HepG2 (cell line): ENCODE measurements around the gene TTC31. TPM values are rescaled to one million over a fixed set of nuclear protein-coding genes. Genes with fewer than 3 reads are reported as not detected.
A peak's percentile ranks its signal among the peaks of the same experiment; 100 is the strongest.

ENCODE experiments used
- AGO1 ChIP-seq: fragments of 200-400 bp; formaldehyde crosslinking; IDR thresholded peaks from 2 replicates; pipeline ENCODE4 v1.6.1; 2017; ENCODE audit warnings: mild to moderate bottlenecking, low read depth, low read length, moderate library complexity; ENCODE audit not compliant: poor library complexity, severe bottlenecking
- AGO2 ChIP-seq: fragments of 200-400 bp; formaldehyde crosslinking; optimal IDR thresholded peaks from 2 replicates; pipeline ENCODE3; 2017; ENCODE audit warnings: mild to moderate bottlenecking, low read depth, low read length, moderate library complexity
- ATF4 ChIP-seq, 2 experiments: fragments of 450-650 bp in 1 of 2; sonication (generic) in 1 of 2; formaldehyde crosslinking; IDR thresholded peaks; 2 replicates each; pipeline versions ENCODE4 v1.5.0 to v1.8.0; 2020 to 2022; ENCODE audit warnings: mild to moderate bottlenecking in 1 of 2, missing genetic modification reagents in 1 of 2
- BRD4 ChIP-seq: sonication (generic); formaldehyde crosslinking; IDR thresholded peaks from 2 replicates; pipeline ENCODE4 v1.4.0; 2020; ENCODE audit warnings: missing genetic modification reagents
- HIVEP1 ChIP-seq: sonication (generic); formaldehyde crosslinking; IDR thresholded peaks from 2 replicates; pipeline ENCODE4 v1.4.0; 2020; ENCODE audit warnings: mild to moderate bottlenecking, missing genetic modification reagents
- NCOA1 ChIP-seq: sonication (generic); formaldehyde crosslinking; IDR thresholded peaks from 2 replicates; pipeline ENCODE4 v1.9.0; 2021; ENCODE audit warnings: missing genetic modification reagents
- POGZ ChIP-seq: sonication (generic); formaldehyde crosslinking; IDR thresholded peaks from 2 replicates; pipeline ENCODE4 v1.4.0; 2020; ENCODE audit warnings: mild to moderate bottlenecking, missing genetic modification reagents
- RAD21 ChIP-seq: fragments of 450-650 bp; formaldehyde crosslinking; IDR thresholded peaks from 2 replicates; pipeline ENCODE4 v1.5.0; 2020; ENCODE audit warnings: mild to moderate bottlenecking
- RBM22 ChIP-seq: fragments of 200-400 bp; formaldehyde crosslinking; optimal IDR thresholded peaks from 2 replicates; pipeline ENCODE3; 2017; ENCODE audit warnings: mild to moderate bottlenecking, low read length, moderate library complexity
- THAP9 ChIP-seq: sonication (generic); formaldehyde crosslinking; IDR thresholded peaks from 2 replicates; pipeline ENCODE4; 2020; ENCODE audit warnings: missing genetic modification reagents, mild to moderate bottlenecking, borderline replicate concordance
- ZBTB33 ChIP-seq: sonication (generic); formaldehyde crosslinking; IDR thresholded peaks from 2 replicates; pipeline ENCODE4 v1.4.0; 2020; ENCODE audit warnings: missing genetic modification reagents
- ZMYM4 ChIP-seq: sonication (generic); formaldehyde crosslinking; IDR thresholded peaks from 2 replicates; pipeline ENCODE4 v1.8.1; 2023; ENCODE audit warnings: mild to moderate bottlenecking, missing genetic modification reagents
- ZNF335 ChIP-seq: sonication (generic); formaldehyde crosslinking; IDR thresholded peaks from 2 replicates; pipeline ENCODE4 v1.4.0; 2020; ENCODE audit warnings: missing genetic modification reagents
- ZNF558 ChIP-seq: sonication (generic); formaldehyde crosslinking; IDR thresholded peaks from 2 replicates; pipeline ENCODE4 v1.9.0; 2022; ENCODE audit warnings: mild to moderate bottlenecking, missing genetic modification reagents, borderline replicate concordance
- ZNF574 ChIP-seq: sonication (generic); formaldehyde crosslinking; IDR thresholded peaks from 2 replicates; pipeline ENCODE4 v1.4.0; 2020; ENCODE audit warnings: missing genetic modification reagents
- ZNF749 ChIP-seq: sonication (generic); formaldehyde crosslinking; IDR thresholded peaks from 2 replicates; pipeline ENCODE4 v1.8.0; 2022; ENCODE audit warnings: mild to moderate bottlenecking, missing genetic modification reagents, moderate library complexity, borderline replicate concordance
- ZSCAN12 ChIP-seq: sonication (generic); formaldehyde crosslinking; IDR thresholded peaks from 2 replicates; pipeline ENCODE4 v1.9.0; 2021; ENCODE audit warnings: mild to moderate bottlenecking, missing genetic modification reagents
- polyA plus RNA-seq, 8 experiments: library from polyadenylated mRNA; depleted of rRNA in 3 of 8; stranded (reverse) in 7 of 8; unstranded in 1 of 8; fragments of >200 nt; fragmentation: Illumina TruSeq in 4 of 8; extraction: Trizol in 4 of 8; gene quantifications; 2 replicates each; pipeline versions ENCODE4 v1.2.1 to v1.2.3, GENCODE V29; 2011 to 2016; ENCODE audit warnings: low read depth in 4 of 8, missing spikeins in 1 of 8, mixed read lengths in 1 of 8; ENCODE audit not compliant: insufficient read depth in 1 of 8
- total RNA-seq, 5 experiments: library from RNA; depleted of rRNA; stranded (reverse); fragments of >200 nt; fragmentation: Illumina TruSeq; extraction: Trizol; gene quantifications; 2 replicates each; pipeline ENCODE4 v1.2.3, GENCODE V29; 2016; ENCODE audit warnings: low read depth in 1 of 5

TTC31 gene
- total and polyA plus RNA-seq, 2 of the 13 experiments (the other 11 are each of a cell fraction or from before 2014, with no cell fraction given): 28.3 to 39.5 TPM

- TF ChIP-seq BRD4 (CRISPR knock-in tag) (peak; percentile 82), RBM22 (no peak), AGO1 (no peak), ATF4 (CRISPR knock-in tag; IDR thresholded peaks at IDR 0.05) (no peak; a peak in 1 of 4 replicates), THAP9 (CRISPR knock-in tag) (no peak), AGO2 (peak; percentile 88), ZMYM4 (peak; percentile 64), ZNF749 (CRISPR knock-in tag) (no peak), HIVEP1 (CRISPR knock-in tag) (peak; percentile 87), NCOA1 (CRISPR knock-in tag) (peak; percentile 78; the same call in 1 of the 2 replicates), ZNF574 (peak; percentile 54), ZSCAN12 (CRISPR knock-in tag) (no peak), RAD21 (CRISPR knock-in tag) (no peak; the same call in none of the 2 replicates), POGZ (CRISPR knock-in tag) (no peak), ZBTB33 (CRISPR knock-in tag) (no peak), ZNF558 (CRISPR knock-in tag) (no peak), ZNF335 (CRISPR knock-in tag) (0 out of 2 replicates have a peak, but pooled peaks have one; percentile 50)
Measured at GRCh38 chr2:74457549-74458131, 25.2 kb upstream of the TTC31 start (continued).
